GM19240 (cell line): Measurements from ENCODE around the gene MEX3D.
"Not testable (repeated sequence)": the region's sequence is repeated elsewhere in the genome, so short reads cannot be mapped to it uniquely, and the experiment has no call there.

Source experiments
- DNase-seq: peaks from one replicate; pipeline ENCODE4 v3.0.0; 2011; ENCODE audit warnings: low spot score; ENCODE audit not compliant: insufficient read length

MEX3D gene

DNA sequence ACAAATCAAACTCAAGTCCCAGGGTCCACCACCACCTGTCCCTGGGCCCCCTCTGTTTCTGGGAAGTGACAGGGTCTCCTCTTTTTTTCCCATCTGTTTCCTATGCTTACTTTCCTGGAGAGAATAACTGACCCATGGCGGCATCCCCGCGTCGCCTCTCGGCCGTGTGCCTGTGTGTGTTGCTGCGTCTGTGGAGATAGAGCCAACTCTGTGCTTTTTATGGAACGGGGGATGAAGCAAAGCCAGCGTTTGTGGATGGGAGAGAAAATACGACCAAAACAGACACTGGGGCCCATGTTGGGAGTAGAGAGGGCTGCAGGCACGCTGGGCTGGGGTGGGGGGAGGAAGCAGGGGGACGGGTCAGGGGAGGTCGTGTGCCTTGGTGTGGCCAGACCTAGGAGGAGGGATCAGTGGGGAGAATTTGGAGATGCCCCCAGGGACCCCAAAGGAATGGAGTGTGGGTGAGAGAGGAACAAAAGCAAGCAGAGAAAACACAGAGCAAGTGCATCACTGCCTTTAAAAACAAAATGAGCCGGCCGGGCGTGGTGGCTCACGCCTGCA lies 27.7 kb downstream of the MEX3D start:
- no peak for DNase-seq

DNA sequence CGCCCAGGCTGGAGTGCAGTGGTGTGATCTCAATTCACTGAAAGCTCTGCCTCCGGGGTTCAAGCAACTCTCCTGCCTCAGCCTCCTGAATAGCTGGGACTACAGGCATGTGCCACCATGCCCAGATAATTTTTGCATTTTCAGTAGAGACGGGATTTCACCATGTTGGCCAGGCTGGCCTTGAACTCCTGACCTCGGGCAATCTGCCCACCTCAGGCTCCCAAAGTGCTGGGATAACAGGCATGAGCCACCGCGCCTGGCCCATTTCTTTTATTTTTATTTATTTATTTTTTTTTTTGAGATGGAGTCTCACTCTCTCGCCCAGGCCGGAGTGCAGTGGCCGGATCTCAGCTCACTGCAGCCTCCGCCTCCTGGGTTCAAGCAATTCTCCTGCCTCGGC lies 28.4 kb downstream of the MEX3D start:
- DNase-seq, result not testable (repeated sequence)

DNA sequence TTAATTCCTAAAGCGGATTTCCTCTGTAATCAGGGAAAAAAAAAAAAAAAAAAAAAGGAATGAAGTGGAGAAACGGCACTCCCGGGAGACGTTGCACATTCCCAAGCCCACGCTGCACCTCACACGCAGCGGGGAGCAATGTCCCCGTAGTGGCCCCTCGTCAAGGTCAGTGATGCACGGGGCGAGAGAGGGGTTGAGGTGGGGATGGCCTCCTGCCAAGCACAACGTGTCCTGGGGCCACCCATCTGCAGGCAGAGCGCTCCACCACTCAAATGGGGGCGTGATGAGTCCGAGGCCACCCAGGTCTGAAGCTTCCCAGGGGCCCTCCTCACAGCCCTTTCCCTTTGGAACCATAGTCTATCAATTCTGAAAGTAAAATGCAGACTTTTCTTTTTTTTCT lies 29.1 kb downstream of the MEX3D start:
- DNase-seq, result no peak

DNA sequence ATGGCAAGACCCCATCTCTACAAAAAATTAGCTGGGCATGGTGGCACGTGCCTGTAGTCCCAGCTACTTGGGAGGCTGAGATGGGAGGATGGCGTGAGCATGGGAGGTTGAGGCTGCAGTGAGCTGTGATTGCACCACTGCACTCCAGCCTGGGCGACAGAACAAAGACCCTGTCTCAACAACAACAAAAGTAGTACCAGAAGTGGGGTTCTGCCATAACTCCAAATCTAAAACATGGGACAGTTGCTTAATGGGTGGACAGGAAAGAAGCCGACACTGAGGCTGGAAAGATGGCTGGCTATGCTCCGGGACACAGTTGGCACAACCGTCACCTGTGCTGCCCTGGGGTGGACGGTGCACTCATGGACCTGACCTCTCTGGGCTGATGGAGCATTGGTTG lies 32.4 kb downstream of the MEX3D start:
- not testable (repeated sequence) for DNase-seq

DNA sequence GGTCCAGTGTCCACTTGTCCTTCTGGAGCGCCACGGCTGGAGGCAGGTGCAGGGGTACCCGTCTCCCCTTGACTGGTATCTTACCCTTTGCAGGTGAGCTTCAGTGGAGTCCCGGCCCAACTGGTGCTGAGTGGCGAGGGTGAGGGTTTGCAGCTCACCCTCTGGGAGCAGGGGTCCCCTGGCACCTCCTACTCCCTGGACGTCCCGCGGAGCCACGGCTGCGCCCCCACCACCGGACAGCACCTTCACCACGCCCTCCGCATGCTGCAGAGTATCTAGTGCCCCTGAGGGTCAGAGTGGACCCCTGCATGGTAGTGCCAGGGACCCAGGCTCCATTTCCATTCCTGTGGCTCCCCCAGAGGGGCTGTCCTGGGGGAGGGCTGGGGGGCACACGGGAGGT lies 33.2 kb downstream of the MEX3D start:
- DNase-seq, result no peak

DNA sequence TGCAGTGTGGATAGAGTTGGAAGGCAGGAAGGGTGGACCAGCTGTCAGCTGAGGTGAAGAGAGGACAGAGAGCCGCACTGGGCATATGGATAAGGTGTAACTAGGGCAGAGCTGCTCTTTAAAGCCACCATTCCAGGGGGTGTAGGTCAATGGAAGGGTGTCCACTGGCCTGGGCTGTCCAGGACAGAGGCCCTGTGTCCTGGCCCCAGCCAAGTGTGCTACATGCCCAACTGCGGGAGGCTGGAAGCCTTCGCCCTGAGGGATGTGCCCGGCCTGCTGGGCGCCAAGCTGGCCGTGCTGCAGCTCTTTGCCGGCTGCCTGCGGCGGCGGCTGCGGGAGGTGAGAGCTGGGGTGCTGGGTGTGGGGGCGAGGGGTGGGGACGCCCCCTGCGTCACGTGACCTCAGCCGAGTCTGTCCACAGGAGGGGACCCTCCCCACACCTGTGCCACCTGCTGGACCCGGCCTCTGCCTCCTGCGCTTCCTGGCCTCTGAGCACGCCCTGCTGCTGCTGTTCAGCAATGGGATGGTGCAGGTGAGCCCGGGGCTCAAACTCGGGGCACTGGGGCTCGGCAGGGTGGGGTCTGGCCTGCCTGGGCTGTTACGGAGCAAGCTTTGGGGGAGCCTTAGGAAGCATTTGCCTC lies 34.5 kb downstream of the MEX3D start:
- DNase-seq, result no peak

DNA sequence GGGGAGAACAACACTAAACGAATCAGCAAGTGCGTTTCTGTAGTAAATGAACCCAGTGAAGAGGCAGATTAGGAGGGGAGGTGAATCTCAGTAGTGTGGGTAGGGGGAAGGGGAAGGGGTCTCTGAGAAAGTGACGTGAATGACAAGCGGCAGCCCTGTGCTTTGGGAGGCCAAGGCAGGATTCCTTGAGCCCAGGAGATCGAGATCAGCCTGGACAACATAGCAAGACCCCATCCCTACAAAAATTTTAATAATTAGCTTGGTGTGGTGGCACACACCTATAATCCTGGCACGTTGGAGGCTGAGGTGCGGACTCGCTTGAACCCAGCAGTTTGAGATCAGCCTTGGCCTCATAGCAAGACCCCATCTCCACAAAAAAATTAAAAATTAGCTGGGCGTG lies 36.1 kb downstream of the MEX3D start:
- no peak for DNase-seq

DNA sequence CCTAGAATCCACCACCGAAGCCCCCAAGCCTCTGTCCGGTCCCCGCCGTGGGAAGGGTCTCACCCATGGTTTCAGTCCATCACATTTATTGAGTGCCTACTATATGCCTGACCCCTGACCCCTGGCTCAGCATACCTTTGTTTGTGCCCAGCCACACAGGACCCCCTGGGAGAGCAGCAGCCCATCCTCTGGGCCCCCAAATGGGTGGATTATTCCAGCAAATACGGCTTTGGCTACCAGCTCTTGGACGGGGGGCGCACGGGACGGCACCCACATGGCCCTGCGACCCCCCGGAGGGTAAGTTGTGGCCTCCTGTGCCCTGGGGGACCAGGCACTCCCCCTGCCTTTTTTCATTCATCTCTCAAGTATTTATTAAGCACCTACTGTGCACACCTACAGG lies 36.5 kb downstream of the MEX3D start:
- DNase-seq, result no peak

DNA sequence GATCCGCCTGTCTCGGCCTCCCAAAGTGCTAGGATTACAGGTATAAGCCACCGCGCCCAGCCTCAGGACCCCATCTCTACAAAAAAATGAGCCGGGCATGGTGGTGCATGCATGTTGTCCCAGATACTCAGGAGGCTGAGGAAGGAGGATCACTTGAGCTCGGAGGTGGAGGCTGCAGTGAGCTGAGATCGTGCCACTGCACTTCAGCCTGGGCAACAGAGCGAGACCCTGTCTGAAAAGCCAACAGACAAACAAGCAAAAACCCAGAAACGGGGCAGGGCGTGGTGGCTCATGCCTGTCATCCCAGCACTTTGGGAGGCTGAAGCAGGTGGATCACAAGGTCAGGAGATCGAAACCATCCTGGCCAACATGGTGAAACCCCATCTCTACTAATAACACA lies 37.3 kb downstream of the MEX3D start:
- DNase-seq, result not testable (repeated sequence)

DNA sequence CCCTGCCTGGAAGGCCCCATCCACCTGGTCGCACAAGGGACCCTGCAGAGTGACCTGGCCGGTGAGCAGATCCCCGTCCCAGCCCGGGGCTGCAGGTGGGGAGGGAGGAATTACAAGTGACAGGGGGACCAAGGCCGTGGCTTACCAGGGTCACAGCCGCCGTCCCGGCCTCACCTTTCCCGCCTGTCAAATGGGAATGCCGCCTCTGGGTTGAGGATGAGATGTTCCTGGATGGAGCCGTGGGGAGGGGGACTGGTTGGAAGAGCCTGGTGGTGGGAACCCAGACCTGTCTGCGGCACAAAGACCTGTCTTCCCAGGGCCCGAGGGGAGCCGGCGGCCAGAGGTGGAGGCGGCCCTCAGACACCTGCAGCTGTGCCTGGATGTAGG lies 38.7 kb downstream of the MEX3D start:
- no peak for DNase-seq

DNA sequence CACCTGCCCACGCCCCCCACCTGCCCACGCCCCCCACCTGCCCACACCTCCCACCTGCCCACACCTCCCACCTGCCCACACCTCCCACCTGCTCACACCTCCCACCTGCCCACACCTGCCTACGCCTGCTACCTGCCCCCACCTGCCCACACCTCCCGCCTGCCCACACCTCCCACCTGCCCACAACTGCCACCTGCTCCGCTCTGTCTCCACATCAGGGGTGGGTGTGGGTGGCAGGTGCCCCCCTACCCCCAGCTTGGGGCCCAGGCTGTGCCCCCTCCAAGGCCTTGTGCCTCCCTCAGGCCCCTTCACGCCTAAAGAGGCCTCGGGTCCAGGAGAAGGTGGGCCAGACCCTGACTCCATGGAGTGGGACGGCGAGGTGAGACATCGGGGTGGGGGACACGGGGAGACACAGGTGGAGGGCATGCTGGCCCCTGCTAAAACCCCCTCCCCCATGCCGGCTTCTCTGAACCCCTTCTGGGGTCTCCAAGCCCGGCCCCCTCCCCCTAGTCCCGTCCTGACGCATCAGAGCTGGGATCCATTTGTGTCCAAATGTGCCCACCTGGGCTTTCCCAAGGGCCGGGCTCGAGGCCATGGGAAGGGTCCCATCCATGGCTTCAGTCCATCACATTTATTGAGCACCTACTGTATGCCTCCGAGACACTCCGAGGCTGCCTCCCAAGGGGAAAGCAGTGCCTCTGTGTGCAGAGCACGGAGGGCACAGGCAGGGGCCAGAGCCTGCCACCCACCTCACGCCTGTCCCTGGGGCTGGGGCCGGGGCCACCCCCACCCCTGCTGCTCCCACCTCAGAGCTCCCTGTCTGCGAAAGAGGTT lies 39.3 kb downstream of the MEX3D start:
- no peak for DNase-seq

DNA sequence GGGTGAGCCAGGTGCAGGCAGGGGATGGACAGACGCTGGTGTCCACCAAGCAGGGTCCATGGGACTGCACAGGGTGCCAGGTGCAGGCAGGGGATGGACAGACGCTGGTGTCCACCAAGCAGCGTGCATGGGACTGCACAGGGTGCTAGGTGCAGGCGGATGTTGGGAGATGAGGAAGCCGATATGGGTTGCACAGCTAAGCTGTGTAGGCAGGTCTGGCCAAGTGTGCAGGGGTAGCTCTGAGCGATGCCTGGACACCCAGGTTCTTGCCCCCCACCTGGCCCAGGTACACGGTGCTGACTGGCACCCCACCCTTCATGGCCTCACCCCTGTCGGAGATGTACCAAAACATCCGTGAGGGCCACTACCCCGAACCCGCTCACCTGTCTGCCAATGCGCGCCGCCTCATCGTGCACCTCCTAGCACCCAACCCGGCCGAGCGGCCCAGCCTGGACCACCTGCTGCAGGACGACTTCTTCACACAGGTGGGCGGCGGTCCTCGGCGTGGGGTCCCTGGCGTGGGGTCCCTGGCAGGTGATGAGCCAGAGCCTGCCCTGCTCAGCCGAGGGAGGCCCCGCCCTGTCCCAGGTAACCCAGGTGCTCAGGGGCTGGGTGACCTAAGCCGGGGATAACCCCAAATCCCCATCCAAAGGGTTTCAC lies 40.3 kb downstream of the MEX3D start:
- no peak for DNase-seq

DNA sequence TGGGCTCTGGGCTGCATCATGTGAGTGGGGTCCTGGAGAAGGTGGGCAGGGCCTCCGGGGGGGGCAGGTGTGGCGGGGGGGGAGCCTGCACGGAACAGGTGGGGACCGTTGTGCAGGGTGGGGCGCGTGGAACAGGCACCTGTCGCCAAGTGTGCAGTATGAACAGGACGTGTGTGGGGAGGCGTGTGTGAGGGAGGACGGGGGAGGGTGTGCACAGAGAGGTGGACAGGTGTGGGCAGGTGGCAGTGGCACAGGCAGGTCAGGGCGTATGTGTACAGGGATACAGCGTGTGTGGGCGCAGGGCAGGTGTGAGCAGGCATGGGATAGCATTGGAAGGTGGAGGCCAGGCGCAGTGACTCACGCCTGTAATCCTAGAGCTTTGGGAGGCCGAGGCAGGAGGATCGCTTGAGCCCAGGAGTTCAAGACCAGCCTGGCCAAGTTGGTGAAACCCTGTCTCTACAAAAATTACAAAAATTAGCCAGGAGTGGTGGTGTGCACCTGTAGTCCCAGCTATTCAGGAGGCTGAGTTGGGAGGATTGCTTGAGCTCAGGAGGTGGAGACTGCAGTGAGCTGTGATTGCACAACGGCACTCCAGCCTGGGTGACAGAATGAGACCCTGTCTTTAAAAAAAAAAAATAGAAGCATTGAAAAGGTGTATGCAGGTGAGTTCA lies 41.0 kb downstream of the MEX3D start:
- no peak for DNase-seq

DNA sequence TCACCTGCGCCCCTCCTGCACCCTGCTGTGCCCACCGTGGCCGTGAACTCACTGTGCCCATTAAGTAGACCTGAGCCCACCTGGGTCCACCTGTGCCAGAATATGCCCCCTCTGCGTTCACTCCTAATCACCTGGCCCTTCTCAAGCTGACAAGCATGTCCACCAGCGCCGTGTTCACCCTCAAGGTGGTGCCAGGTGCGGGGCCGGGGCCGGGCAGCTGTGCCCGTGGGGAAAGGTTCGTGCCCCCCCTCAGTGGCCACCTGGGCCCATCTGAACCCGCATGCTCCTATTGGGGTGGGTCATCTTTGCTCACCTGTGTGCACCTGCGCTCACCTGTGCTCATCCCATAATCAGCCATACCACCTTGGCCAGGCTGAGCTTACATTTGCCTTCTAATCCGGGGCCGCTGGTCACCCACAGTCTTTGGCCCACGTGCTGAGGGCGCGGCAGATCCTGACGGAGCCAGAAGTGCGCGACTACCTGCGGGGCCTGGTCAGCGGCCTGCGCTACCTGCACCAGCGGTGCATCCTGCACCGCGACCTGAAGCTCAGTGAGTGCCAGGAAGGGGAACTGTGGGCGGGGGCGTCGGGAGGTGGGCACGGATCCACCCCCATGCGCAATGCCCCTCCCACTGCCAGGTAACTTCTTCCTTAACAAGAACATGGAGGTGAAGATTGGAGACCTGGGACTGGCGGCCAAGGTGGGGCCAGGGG lies 41.9 kb downstream of the MEX3D start:
- no peak for DNase-seq

DNA sequence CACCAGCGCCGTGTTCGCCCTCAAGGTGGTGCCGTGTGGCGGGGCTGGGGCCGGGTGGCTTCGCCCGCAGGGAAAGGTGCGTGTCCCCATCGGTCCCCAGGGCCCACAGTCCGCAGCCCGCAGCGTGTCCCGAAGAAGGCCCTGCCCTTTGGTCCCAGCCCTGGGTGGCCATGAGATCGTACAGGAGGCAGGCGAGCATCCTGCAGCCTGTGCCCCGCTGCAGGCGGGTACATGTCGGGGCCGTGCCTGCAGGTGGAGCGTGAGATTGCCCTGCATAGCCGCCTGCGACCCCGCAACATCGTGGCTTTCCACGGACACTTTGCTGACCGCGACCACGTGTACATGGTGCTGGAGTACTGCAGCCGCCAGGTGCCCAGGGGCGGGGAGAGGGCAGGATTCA lies 42.8 kb downstream of the MEX3D start:
- no peak for DNase-seq

DNA sequence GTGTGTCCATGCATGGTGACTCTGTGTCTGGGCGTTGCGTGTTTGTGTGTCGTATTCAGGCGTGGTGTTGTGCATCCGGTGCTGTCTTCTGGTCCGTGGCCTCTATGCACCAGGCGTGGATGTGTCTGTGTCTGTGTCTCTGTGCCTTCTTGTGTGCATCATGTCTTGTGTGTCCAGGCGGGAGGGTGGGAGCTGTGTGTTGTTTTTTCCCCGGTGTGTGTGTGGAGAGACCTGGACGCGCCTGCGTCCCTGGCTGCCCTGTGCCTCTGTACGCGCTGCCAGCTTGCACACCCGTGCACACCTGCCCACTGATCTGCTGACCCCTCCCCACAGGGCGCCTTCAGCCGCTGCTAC lies 43.2 kb downstream of the MEX3D start:
- DNase-seq, result no peak

DNA sequence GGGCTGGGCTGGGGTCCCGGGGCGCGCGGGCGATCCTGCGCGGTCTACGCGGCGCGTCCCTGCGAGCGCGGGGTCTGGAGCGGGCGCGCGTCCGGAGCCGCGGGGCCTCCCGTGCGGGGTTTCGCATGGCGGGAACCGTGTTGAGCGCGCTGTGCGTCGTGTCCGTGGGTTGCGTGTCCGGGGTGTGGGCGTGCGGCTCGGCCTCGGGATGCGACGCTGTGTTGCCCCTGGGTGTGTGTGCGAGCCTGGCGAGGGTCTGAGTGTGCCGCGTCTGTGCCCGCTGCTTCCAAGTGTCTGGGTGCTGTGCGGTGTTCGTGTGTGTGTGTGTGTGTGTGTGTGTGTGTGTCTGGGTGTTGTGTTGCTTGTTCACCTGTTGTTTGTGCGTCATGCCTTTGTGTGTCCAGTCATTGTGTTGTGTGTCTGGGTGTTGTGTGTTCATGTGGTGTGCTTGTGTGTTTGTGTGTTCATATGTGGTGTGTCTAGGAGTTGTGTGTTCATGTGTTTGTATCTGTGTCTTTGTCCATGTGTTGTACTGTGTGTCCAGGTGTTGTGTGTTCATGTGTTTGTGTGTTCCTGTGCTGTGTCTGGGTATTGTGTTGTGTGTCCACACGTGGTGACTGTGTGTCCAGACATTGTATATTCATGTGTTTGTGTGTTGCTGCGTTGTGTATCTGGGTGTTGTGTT lies 43.7 kb downstream of the MEX3D start:
- no peak for DNase-seq

DNA sequence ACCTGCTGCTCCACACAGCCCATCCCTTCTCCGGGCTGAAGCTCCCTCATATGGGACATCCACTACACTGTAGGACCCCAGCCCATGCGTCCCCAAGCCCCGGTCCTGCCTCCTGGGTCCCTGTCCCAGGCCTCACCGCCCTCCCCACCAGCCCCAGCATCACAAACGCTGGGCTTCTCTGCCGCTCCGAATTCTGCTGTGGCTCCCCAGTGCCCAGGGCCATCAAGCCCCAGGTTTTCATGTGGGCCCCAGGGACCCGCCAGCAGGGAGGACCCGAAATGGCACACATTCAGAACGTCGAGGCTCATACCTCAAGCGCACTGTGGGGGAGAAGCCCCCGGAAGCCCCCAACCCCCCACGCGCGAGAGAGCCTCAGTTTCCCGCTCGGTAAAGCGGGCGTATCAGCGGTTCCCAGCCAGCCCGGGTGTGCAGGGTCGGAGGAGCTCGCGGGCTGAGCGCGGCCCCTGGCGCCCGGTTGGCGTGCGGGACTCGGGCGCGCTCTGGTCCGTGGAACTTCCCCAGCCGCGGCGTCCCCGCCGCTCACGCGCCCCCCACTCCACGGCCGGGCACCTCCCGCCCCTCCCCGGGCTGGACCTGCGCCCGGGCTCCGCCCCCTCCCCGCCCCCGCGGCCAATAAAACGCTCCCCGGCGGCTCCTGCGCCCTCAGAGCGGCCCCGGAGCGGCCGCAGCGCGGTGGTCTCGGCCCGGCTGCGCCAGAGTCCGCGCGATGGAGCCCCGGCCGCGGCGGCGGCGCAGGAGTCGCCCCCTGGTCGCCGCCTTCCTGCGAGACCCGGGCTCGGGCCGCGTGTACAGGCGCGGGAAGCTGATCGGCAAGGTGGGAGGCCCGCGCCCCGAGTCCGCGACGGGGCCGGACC lies 44.5 kb downstream of the MEX3D start, which contains the start of gene PLK5:
PLK5 (plus strand) TSS at position 666 of the 875 bp plus-strand sequence. CDS start 2,920 bp downstream, outside the sequence.
- DNase-seq, result no peak

DNA sequence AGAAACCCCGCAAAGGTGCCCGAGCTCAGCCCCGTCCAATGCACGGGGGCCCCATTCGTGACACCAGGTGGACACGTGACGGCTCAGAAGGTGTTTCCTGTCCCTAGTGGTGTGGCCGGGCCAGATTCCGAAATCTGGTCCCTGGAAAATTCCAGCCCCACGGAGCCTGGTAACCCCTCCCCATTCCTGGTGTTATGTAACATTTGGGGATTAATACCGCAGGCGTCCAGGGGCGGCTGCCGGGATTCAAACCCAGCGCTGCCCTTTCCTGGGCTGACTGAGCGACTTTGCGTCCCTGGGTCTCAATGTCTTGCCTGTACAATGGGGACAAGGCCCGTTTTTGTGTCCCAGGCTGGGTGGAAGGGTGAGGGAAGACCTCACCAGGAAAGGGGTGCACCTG lies 45.3 kb downstream of the MEX3D start:
- DNase-seq, result no peak
